ENCODE results near the gene CLDN9. TPM values are rescaled to one million over a fixed set of nuclear protein-coding genes. Genes with fewer than 3 reads are reported as not detected.

The CLDN9 gene
- total and polyA plus RNA-seq, 9 of the 15 experiments (the other 6 are each of a cell fraction or from before 2014, with no cell fraction given), result 0.12 to 0.44 (median 0.22) TPM; not detected in 4

- TF ChIP-seq PKNOX1 (IDR thresholded peaks at IDR 0.05), result peak; percentile 40
- no peak for TF ChIP-seq ZNF41 (CRISPR knock-in tag; conservative IDR thresholded peaks at IDR 0.05)
- TF ChIP-seq BRD4 (IDR thresholded peaks at IDR 0.05), result no peak
- peak; percentile 100 for TF ChIP-seq CXXC5 (CRISPR knock-in tag; IDR thresholded peaks at IDR 0.05)
- TF ChIP-seq RBM22 (IDR thresholded peaks at IDR 0.05; ENCODE audit: low read depth, low read length, poor library complexity, severe bottlenecking), result peak; percentile 90
- TF ChIP-seq CBX3 (IDR thresholded peaks at IDR 0.05; ENCODE audit: borderline replicate concordance in 1 of 2, low read length in 2 of 2), result peak in 1 of 2 experiments; percentile 58; a peak in 1 of 3 replicates
- no peak for TF ChIP-seq CBX8 (IDR thresholded peaks at IDR 0.05; ENCODE audit: borderline replicate concordance, extremely low read depth, low read depth, low read length, poor library complexity, severe bottlenecking)
- peak; percentile 56 for TF ChIP-seq VEZF1 (CRISPR knock-in tag; IDR thresholded peaks at IDR 0.05)
- no peak for TF ChIP-seq HOMEZ (CRISPR knock-in tag; IDR thresholded peaks at IDR 0.05)
- TF ChIP-seq ZNF655 (CRISPR knock-in tag; IDR thresholded peaks at IDR 0.05), result no peak
- no peak for TF ChIP-seq ZNF561 (CRISPR knock-in tag; conservative IDR thresholded peaks at IDR 0.05)
- TF ChIP-seq KLF16 (IDR thresholded peaks at IDR 0.05), result no peak
- TF ChIP-seq ZNF398 (CRISPR knock-in tag; IDR thresholded peaks at IDR 0.05), result no peak
- peak; percentile 40 for TF ChIP-seq ARHGAP35 (IDR thresholded peaks at IDR 0.05; ENCODE audit: partially characterized antibody)
- TF ChIP-seq RB1 (IDR thresholded peaks at IDR 0.05; ENCODE audit: low read depth), result peak; percentile 83; the same call in 1 of the 2 replicates
- peak in 1 of 2 experiments; percentile 73; a peak in 2 of 4 replicates for TF ChIP-seq ZNF639 (CRISPR knock-in tag; conservative IDR thresholded peaks at IDR 0.05 in 1 of 2, IDR thresholded peaks at IDR 0.05 in 1 of 2)
- peak; percentile 55; the same call in 1 of the 2 replicates for TF ChIP-seq SMAD4 (CRISPR knock-in tag; conservative IDR thresholded peaks at IDR 0.05)
Measured at GRCh38 chr16:3023669-3024478, 11.2 kb downstream of the CLDN9 start, which contains the start of the genes HCFC1R1 and THOC6 (continued).
